GM21423 (cell line): ENCODE results near the gene CAT.
"Not testable (repeated sequence)": the region's sequence is repeated elsewhere in the genome, so short reads cannot be mapped to it uniquely, and the experiment has no call there.

Experiments
- ATAC-seq: cut with Tn5 transposase; IDR thresholded peaks from one replicate; pipeline ENCODE4 v1.9.1; 2021; ENCODE audit warnings: mild to moderate bottlenecking, moderate library complexity; ENCODE audit not compliant: unreplicated experiment

Gene CAT

DNA sequence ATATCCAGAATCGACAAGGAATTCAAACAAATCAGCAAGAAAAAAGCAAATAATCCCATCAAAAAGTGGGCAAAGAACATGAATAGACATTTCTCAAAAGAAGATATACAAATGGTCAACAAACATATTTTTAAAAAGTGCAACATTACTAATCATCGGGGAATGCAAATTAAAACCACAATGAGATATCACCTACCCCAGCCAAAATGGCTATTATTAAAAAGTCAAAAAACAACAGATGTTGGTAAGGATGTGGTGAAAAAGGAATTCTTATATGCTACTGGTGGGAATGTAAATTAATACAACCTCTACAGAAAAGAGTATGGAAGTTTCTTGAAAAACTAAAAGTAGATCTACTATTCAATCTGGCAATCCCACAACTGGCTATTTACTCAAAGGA lies 13.9 kb upstream of the CAT start:
- ATAC-seq: not testable (repeated sequence)

DNA sequence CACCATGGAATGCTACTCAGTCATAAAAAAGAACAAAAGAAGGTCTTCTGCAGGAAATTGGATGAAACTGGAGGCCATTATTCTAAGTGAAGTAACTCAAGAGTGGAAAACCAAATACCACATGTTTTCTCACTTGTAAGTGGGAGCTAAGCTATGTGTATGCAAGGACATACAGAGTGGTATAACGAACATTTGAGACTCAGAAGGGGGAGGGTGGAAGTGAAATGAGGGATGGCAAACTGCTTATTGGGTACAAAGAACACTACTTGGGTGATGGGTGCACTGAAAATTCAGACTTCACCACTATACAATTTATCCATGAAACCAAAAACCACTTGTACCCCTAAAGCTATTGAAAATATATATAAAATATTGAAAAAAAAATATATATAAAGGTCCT lies 13.4 kb upstream of the CAT start:
- ATAC-seq: no peak

DNA sequence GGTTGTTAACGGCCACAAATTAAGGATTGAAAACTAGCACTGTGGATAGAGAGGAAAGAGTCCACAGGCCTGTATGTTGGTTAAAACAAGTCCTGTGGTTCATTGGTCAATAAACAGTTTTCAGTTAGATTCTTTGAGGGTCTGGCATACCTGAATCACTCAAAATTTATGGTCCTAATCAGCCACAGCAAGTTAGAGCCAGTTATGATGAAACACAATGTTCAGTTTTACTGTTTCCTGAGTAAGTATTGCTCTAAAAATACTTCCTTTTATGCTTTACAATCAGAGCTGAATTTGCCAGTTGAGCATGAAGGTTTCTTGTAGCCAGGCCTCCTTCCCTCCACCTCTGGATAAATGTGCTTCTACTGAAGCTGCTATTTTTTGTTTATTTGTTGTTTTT lies 12.9 kb upstream of the CAT start:
- no peak for ATAC-seq

DNA sequence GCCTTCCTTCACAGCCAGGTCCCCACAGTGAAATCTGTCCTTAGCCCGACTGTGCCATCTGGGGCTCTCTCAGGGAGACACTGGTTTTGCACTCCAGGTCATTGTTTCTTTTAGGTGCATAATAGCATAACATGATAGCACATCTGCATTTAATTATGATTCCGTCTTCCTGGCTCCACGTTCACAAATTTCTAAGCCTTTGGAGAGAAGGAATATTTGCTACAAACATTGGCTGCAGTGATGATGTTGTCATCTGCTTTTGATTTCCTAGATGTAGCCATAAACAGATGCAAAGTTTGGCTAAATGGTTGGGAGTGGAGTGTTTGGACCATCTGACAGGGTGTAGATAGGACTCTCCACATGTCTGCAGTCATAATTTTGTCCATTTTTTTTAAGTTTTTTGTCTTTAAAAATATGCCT lies 12.0 kb upstream of the CAT start:
- no peak for ATAC-seq

DNA sequence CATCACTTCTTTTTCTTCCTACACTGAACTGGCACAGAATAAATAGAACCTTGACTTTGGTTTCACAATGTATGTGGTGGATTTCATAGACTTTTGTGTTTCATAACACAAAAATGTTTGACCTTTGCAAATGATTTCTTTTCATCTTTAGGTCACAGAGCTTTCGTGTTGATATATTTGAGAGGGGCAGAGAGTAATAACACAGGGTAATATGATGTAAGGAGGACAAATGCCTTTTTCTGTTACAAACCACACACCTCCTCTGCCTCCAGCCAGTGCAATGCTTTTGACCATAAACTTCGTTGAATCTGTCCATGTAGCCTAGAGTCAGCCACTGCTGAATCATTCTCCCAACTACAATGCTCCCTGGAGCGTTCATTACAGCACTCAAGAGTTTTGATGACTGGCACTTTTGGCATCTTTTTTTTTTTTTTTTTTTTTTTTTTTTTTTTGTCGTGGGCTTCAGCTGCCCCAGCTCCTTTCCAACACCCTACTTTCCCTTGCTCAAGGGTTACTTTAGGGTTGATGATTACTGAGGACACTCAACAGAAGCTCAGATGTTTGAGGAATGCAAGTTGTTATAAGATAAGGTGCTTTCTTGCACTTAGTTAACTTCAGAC lies 11.4 kb upstream of the CAT start:
- ATAC-seq: no peak

DNA sequence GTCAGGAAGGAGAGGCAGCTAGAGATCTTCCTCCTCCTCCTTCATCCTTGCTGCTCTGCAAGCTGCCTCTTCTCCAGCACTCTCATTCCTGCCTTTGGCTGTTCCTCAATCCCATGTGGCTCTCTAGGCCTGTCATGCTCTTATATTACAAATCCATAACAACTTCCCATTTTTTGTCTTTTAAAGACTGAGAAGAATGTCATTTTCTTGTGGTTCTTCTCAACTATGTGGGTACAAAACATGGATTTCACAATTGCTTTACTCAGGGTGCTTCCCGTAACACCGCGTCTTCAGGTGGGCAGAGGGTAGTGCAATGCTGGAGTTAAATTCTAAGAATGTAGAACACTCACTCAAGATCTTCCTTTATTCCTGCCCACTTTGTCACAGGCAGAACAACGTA lies 6.8 kb upstream of the CAT start:
- no peak for ATAC-seq

DNA sequence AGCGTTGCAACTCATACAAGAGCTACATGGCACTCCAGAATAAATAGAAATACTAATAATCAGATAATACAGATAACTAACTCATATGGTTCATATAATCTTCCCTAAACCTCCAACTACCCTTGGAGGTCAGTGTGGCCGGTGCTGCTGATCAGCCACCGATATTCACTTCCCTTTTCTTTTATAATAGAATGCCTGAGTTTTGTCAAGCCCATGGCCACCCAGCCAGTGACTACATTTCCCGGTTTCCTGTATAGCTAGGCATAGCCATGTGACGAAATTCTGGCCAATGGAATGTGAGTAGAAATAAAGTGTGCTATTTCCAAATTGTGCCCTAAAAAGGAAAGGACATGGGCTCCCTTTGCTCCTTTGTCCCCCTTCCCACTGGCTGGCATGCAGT lies 5.9 kb upstream of the CAT start:
- no peak for ATAC-seq

DNA sequence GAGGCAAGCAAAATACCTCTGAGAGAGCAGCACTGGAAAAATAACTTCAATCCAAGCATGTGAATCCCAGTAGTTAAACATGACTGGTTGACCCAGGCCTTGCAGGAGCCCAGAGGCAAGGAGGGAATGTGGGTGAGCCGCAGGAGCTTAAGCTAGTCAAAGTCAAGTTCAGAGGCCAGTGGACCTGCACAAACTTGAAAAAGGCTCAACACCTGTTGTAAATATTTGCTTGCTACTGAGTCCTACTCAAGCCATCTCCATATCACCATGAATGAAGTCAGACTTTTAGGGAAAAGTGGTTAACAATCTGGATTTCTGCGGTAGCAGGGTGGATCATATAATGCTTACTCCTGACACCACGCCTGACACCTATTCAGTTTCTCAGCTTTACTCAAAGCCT lies 4.8 kb upstream of the CAT start:
- no peak for ATAC-seq

DNA sequence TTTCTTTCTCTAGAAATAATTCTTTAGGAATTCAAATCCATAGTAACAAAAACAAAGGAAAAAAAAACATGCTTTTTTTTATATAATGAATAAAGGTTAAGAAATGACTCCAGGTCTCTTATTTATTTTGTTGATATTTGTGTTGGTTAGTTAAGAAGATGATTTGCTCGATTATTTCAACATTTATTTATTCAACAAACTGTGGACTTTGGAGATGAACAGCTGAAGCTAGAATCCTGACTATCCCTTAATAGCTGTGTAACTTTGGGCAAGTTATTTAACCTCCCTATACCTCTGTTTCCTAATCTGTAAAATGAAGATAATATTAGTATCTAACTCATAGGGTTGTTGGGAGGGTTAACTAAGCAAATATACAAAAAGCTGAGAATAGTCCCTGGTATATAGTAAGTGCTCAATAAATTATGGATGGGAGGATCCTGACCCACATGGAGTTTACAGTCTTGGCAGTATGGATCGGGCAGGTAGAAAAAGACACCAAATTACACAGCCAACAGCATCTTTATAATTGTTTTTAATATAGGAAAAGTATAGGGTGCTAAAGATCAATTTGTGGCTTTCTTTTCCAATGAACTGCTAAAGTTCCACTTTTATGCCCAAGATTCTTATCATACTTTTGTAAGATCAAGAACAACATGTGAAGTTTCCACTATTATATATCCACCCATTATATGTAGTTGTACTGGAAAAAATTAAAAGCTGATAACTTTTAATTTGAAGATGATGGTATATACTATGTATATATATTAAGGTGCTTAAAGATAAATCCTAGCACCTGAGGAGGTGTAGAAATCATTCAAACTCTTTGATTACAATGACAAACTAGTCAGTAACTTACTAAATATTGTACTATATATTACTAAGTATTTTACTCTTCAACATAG lies 1.3 kb upstream of the CAT start:
- ATAC-seq: no peak

DNA sequence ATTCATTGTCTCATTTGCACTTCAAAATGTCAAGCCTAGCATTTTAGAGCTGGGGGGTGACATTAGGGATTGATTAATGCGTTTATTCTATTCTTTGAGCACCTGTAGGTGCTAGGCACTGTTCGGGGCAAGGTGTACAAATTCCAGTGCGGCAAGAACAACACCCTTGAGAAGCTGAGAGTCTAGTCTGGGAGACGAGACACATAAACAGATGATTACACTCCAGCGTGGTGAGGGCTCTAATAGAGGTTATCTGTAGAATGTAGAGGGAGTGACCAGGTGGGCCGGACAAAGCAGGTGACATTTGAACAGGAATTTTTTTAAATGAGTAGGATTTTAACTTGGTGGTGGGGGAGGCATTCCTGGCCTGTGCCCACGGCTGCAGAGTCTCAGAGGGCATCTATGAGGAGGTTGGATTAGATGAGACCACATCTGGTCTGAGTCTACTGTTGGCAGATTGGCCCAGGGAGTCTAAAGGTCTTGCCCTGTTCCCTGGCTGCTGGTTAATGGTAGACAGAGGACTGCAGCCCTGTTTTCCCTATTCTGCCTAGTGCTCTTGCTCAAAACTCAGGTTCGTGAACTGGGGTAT lies 970 bp downstream of the CAT start:
- no peak for ATAC-seq

DNA sequence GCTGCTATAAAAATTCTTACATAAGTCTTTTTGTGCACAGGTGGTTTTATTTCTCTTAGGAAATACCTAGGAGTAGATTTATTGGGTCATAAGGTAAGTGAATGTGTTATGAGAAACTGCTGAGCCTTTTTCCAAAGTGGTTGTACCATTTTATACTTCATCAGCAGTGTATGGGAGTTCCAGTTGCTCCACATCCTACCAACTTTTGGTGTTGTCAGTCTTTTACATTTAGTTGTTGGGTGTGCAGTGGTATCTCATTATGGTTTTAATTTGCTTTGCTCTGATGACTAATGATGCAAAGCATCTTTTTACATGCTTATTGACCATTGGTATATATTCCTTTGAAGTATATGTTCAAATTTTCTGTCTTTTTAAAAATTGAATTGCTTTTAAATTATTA lies 3.1 kb downstream of the CAT start:
- ATAC-seq: no peak

DNA sequence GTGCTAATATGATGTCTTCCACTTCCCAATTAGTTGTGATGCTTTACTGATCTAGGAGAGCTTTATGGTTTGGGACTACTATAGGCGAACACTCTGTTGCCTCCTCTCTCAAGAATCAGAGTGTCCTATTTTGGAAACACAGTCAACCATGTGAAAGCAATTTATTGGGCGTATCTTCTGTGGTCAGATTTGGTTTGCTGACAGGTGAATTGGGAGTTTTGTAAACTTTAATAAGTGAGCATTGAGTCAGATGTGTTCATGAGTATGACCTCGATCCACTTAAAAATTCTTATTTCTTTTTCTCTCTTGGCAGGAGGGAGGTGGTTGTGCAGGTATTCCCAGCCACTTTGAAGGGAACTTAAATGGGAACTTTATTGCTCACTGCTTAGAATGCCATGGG lies 4.4 kb downstream of the CAT start:
- ATAC-seq: no peak

DNA sequence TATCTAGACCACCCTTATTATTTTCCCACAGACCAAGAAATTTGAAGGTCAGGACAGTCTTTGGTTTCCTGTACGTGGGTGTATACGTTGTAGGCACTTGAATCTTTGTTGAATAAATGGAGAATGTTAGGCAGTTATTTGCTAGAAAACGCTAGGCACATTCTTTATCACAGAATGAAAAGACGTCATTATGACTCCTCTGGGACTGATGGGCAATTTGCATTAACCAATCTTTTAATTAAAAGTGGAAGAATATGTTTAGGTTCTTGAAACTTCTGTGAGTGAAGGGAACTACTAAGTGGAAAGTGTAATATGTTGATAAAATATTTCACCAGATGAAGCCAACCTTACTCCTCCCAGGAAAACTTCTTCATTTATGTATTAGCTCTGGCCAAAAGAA lies 5.7 kb downstream of the CAT start:
- no peak for ATAC-seq

DNA sequence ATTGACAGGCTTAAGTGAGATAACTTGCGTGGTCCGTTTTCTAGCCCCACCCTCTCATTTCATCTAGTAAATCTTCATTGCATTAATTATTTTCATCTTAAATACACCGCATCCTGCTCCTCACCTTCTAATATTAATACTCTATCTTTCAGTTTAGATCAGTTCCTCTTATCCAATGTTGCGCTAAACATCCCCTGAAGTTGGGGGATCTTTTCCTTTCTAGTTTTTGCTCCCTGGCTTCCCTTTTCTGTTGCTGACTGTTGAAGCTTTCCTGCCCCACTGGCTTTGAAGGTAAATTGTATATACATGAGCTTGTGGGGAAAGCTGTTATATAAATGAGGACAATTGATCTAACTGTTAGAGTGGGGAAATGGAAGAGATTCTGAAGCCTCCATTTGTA lies 7.2 kb downstream of the CAT start:
- ATAC-seq: no peak

DNA sequence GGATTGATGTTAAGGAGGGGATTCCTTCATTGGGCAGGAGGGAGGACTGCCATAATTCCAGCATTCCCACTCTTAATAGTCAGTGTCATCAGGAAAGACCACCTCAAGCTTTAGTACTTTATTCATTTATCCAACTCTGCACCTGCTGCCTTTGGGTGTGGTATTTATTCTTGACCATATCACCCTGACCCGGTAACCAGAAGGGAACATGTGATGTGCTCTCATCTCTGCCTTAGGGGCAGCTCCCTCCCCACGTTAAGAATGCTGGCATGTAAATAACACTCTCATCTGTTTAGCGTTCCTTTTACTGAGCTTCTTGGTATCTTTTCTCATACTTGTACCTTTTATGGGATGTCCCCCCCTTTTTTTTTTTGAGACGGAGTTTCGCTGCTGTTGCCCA lies 7.7 kb downstream of the CAT start:
- no peak for ATAC-seq

DNA sequence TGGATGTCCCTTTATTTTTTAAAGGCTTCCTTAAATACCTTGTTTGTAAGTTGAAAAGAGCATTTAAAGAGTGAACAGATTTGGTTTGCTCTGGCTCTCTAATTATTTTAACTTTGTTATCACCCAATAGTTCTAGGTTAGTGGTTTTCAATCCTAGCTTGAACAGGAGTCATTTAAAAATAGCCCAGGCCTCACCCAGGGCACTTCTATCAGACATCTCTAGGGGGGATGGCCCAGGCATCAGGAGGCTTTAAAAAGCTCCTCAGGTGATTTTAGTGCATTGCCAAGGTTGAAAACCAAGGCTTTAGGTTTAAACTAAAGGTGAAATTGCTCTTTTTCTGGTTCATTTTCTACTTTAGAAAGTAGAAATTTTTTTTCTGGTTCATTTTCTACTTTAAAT lies 8.3 kb downstream of the CAT start:
- ATAC-seq: no peak

DNA sequence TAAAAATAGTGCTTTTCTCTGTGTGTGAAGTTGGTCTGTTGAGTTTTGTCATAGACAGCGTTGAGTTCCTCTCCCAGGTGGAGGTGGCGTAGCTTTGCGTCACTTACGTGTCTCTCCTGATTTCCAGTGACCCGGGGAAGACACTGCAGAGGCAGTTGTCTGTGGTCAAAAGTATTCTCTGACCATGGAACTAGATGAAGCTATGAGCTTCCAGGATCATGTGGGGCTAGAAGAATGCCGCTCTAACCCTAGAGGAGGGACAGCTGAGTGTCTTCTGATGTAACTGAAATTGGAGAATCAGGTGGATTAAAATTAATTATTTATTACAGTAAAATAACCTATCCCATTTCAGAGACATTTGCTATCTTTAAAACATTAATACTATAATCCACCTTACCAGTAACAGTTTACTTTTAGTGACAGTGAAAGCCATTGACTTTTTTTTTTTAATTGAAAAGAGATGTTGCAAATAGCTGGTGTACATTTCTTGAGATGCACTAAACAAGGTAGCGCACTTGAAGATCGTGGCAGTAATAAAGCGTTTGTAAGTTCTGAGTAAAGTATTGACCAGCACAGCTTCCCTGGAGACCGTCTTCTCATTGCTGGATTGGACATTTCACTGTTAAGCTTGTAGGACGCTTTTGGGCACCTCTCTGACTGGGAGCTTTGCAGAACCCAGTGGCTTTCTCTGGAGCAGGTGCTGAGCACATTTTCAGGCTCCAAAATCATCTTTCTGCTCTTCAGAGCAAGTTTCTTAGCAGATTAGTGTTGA lies 9.7 kb downstream of the CAT start:
- peak; percentile 8 for ATAC-seq

DNA sequence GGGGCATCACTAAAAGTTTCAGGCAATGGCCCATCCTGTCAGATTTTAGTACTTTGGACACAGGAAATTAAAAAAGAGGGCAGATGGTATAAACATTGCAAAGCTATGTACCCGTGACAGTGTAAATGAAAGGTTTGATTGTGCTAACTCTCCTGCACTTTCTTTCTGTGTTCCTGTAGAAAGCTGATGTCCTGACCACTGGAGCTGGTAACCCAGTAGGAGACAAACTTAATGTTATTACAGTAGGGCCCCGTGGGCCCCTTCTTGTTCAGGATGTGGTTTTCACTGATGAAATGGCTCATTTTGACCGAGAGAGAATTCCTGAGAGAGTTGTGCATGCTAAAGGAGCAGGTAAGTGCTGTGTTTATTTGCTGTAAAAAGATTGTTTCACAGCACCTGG lies 10.3 kb downstream of the CAT start:
- ATAC-seq: peak; percentile 66

DNA sequence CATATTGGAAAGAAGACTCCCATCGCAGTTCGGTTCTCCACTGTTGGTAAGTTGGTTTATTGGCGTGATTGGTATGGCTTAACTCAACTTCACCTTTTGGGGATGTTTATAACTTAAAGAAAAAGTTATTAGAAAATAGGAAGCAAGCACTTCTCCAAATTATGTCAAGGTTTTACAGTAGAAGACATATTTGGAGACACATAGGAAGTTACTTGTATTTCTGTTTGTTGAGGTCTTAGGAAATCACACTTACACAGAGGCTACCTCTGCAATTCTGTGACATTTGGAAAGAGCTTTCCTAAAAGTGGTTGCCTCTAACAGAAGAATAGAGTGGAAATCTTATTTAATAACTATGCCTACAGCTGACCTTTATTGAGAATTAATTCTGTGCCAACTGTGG lies 12.3 kb downstream of the CAT start:
- no peak for ATAC-seq

DNA sequence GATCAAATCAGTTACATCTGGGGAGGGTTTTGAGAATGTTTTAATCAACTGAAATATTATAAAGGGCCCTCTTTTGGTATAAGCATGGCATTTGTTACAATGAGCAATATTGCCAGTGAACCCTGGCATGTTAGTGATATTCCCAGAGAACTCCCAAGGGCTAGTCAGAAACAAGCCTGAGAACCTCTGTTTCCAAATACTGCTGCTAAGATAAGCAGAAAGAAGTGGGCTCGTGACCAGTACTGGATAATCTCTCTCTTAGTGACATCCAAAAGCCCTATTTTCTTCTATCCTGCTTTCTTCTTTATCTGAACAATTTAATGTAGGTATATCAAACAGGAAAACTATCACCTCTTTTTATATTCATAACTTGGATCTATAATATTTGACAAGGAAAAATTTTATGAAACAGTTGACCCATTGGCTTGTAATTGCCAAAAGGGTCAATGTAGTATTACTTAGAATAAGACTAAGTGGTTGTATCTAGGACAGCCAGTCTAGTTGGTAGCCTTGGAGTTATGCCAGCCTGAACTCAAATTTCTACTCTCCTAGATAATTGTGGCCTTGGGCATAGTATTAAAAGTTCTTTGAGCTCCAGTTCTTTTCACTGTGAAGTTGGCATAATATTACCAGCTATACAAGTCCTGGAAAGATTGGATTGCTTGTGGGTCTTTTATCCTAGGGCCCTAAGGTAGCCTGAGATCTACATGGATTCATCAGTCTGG lies 15.7 kb downstream of the CAT start:
- ATAC-seq: no peak

DNA sequence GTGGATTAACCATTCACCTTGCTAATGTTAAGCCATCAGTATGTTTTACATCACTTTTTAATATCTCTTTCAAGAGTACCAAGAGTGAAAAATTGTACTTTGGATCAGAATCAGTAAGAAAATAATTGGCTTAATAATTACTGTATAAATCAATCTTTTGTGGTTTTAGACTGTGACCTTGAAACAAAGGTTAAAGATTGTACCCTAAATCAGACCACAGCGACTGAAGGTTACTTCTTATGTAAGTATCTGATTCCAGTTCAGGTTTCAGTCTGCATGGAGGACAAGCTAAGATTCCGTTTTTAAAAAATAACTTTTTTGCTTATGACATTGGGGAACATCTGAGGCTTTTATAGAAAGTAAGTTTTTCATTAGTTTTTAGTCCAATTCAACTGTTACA lies 18.9 kb downstream of the CAT start:
- ATAC-seq: no peak
